ENCODE measurements around the gene SLAMF1. TPM values are rescaled to one million over a fixed set of nuclear protein-coding genes. Genes with fewer than 3 reads are reported as not detected.

Gene SLAMF1
- polyA plus RNA-seq, 3 donors: 0.13 to 0.65 TPM; not detected in 1

GRCh38 chr1:160685266-160685665 lies 38.4 kb upstream of the SLAMF1 start:
- H3K4me3 ChIP-seq (replicated peaks in 1 of 3; ENCODE audit: low read depth in 2 of 3, low read length in 3 of 3): peak overlapping the region in 1 of 3 experiments; percentile 51
- Mint-ChIP-seq H3K4me1 (peaks cover 80% of the 10 kb centered on the region), H3K36me3 (peaks cover 76 to 91% of the 10 kb centered on the region in 2 donors), H3K4me3 (no peak overlapping the region), H3K27ac (peak overlapping the region; percentile 72 to 93 (median 88)), H3K9me3 (no peaks in the 10 kb centered on the region), H3K27me3 (ENCODE audit: low read depth in 3 of 3) (no peaks in the 10 kb centered on the region)
- H3K4me1 ChIP-seq (ENCODE audit: control insufficient read depth in 1 of 2, insufficient read depth in 2 of 2, low read length in 2 of 2): peaks cover 49 to 51% of the 10 kb centered on the region in 2 donors
- no peak overlapping the region for H3K9ac ChIP-seq (ENCODE audit: insufficient read depth, low read length, poor library complexity, severe bottlenecking)
- H3K79me2 ChIP-seq (ENCODE audit: insufficient read depth, low read length): peaks cover 92% of the 10 kb centered on the region
- peaks cover 99% of the 10 kb centered on the region for H4K20me1 ChIP-seq (ENCODE audit: insufficient read depth, low read length)
- H3K27me3 ChIP-seq (ENCODE audit: control insufficient read depth in 2 of 2, insufficient read depth in 2 of 2, low read length in 2 of 2): no peaks in the 10 kb centered on the region
- H3K9me3 ChIP-seq (replicated peaks in 1 of 2; ENCODE audit: control insufficient read depth in 1 of 2, insufficient read depth in 1 of 2, low read length in 2 of 2): no peaks in the 10 kb centered on the region
- no peak for TF ChIP-seq CTCF (IDR thresholded peaks at IDR 0.05)
- H2AFZ ChIP-seq (ENCODE audit: insufficient read depth, low read depth, low read length, poor library complexity, severe bottlenecking): no peak overlapping the region
- intact Hi-C loops (cut with micrococcal nuclease): loop anchor here in 1 of 2 donors (10.0 kb wide), 1 partner anchor 180 kb away; the partner anchor contains the start of gene CD244
- peak overlapping the region; percentile 5 for H3K4me2 ChIP-seq (replicated peaks; ENCODE audit: extremely low read depth, low read length, poor library complexity, severe bottlenecking)
- DNase-seq: no peak
- H3K27ac ChIP-seq (ENCODE audit: low read depth in 1 of 2, low read length in 2 of 2): peak overlapping the region; percentile 57 to 76
- peaks cover 42 to 82% of the 10 kb centered on the region in 2 donors for H3K36me3 ChIP-seq (replicated peaks in 1 of 2; ENCODE audit: control insufficient read depth in 1 of 2, insufficient read depth in 2 of 2, low read length in 2 of 2)

GRCh38 chr1:160682983-160683865 lies 36.4 kb upstream of the SLAMF1 start:
- H3K4me3 ChIP-seq (replicated peaks in 1 of 3; ENCODE audit: low read depth in 2 of 3, low read length in 3 of 3): peak overlapping the region in 1 of 3 experiments; percentile 51
- peak overlapping the region; percentile 72 to 93 (median 88) for H3K27ac Mint-ChIP-seq
- peaks cover 65% of the 10 kb centered on the region for H3K4me1 Mint-ChIP-seq
- no peak for TF ChIP-seq CTCF (IDR thresholded peaks at IDR 0.05)
- H3K79me2 ChIP-seq (ENCODE audit: insufficient read depth, low read length): peaks cover 80% of the 10 kb centered on the region
- peaks cover 49 to 51% of the 10 kb centered on the region in 2 donors for H3K4me1 ChIP-seq (ENCODE audit: control insufficient read depth in 1 of 2, insufficient read depth in 2 of 2, low read length in 2 of 2)
- peaks cover 99% of the 10 kb centered on the region for H4K20me1 ChIP-seq (ENCODE audit: insufficient read depth, low read length)
- no peak overlapping the region for H3K9ac ChIP-seq (ENCODE audit: insufficient read depth, low read length, poor library complexity, severe bottlenecking)
- no peaks in the 10 kb centered on the region for H3K27me3 ChIP-seq (ENCODE audit: control insufficient read depth in 2 of 2, insufficient read depth in 2 of 2, low read length in 2 of 2)
- H3K4me3 Mint-ChIP-seq: peak overlapping the region; percentile 53 to 67
- H3K27ac ChIP-seq (ENCODE audit: low read depth in 1 of 2, low read length in 2 of 2): peak overlapping the region; percentile 41 to 76
- H3K9me3 ChIP-seq (replicated peaks in 1 of 2; ENCODE audit: control insufficient read depth in 1 of 2, insufficient read depth in 1 of 2, low read length in 2 of 2): no peaks in the 10 kb centered on the region
- H3K36me3 Mint-ChIP-seq: peaks cover 82 to 93% of the 10 kb centered on the region in 2 donors
- DNase-seq: peak; percentile 38 to 89 (median 81)
- WGBS (ENCODE audit: insufficient coverage): 50% methylated on average over 2 of the region's 4 CpGs
- intact Hi-C loops (cut with micrococcal nuclease): loop anchor here (5.0 to 10.0 kb wide), 4 partner anchors 44 to 269 kb away; partner anchors contain the start of genes CD244 (in 1 of the 2) and ITLN2 (in 1 of the 2)
- no peaks in the 10 kb centered on the region for H3K27me3 Mint-ChIP-seq (ENCODE audit: low read depth in 3 of 3)
- H3K36me3 ChIP-seq (replicated peaks in 1 of 2; ENCODE audit: control insufficient read depth in 1 of 2, insufficient read depth in 2 of 2, low read length in 2 of 2): peaks cover 63 to 82% of the 10 kb centered on the region in 2 donors
- no peak overlapping the region for H2AFZ ChIP-seq (ENCODE audit: insufficient read depth, low read depth, low read length, poor library complexity, severe bottlenecking)
- H3K4me2 ChIP-seq (replicated peaks; ENCODE audit: extremely low read depth, low read length, poor library complexity, severe bottlenecking): peak overlapping the region; percentile 63
- H3K9me3 Mint-ChIP-seq: no peaks in the 10 kb centered on the region

Data from CD14-positive monocyte (primary cell).